ENCODE data around the gene ROBO4.

DNA sequence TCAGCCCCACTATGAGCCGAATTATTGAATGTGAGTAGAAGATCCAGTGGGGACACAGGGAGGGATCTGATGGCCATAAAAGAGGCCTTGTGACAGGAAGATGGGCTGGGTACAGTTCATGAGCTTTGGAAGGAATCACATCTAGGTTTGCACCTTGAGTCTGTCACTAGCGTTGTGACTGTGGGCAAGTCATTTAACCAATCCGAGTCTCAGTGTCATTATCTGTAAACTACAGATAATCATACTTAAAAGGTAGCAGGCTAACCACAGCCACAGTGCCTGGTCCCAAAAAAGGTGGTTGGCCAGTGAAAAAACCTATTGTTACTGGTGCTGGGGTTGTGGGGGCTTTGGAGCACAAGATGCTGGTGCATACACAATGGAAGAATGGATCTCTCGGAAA, 25.2 kb upstream of the ROBO4 start:
- TF ChIP-seq POLR2A (IDR thresholded peaks at IDR 0.05) (no peak), POLR2AphosphoS5 (IDR thresholded peaks at IDR 0.05) (no peak), CTCF (IDR thresholded peaks at IDR 0.05) (no peak)

Measured in breast epithelium (tissue), 3 donors.